H7 (cell line): Measurements from ENCODE around the gene P3H3. TPM values are rescaled to one million over a fixed set of nuclear protein-coding genes. Genes with fewer than 3 reads are reported as not detected.
"Not testable (repeated sequence)": the region's sequence is repeated elsewhere in the genome, so short reads cannot be mapped to it uniquely, and the experiment has no call there.

Source experiments
- DNase-seq: peaks from one replicate; pipeline ENCODE4 v3.0.0; 2012
- H3K27me3 ChIP-seq: 2 replicates; pipeline ENCODE4 v1.6.0; 2011; ENCODE audit warnings: mild to moderate bottlenecking, low read length; ENCODE audit not compliant: control insufficient read depth, insufficient read depth
- H3K36me3 ChIP-seq: replicated peaks from 2 replicates; pipeline ENCODE4 v1.5.1; 2011; ENCODE audit warnings: low read length; ENCODE audit not compliant: control insufficient read depth, insufficient read depth
- H3K4me3 ChIP-seq: 2 replicates; pipeline ENCODE4 v1.5.1; 2011; ENCODE audit warnings: low read depth, mild to moderate bottlenecking, control low read depth, low read length, moderate library complexity; ENCODE audit not compliant: insufficient read depth
- total RNA-seq: library from RNA; depleted of rRNA; stranded (reverse); fragments of >200 nt; shearing (Covaris generic); gene quantifications from 2 replicates; pipeline ENCODE4 v1.2.3, GENCODE V29; 2014; rRNA removed

P3H3 gene
- total RNA-seq, 1 experiment from 2014 or later = 38.0 TPM

DNA sequence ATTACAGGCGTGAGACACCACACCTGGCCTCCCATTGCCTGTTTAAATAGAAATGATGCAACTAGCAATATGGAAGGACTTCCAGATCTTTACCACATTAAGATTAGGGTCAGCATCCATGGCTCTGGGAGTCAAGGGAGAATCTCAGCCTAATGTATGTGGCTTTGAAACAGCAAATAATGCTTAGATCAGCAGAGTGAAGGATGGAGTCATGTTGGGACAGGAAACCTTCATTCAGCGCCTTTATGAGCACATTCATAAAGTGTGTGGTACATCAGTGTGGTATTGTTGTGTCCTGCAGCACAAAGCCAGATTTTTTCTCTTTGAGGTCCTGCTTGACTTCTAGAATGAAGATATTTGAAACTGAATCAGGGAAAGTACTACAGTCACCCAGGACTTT, 60.2 kb downstream of the P3H3 start:
- Histone ChIP-seq H3K4me3 (no peak overlapping the region), H3K27me3 (no peaks in the 10 kb centered on the region), H3K36me3 (no peaks in the 10 kb centered on the region; the same call in 1 of the 2 replicates)
- DNase-seq = no peak

DNA sequence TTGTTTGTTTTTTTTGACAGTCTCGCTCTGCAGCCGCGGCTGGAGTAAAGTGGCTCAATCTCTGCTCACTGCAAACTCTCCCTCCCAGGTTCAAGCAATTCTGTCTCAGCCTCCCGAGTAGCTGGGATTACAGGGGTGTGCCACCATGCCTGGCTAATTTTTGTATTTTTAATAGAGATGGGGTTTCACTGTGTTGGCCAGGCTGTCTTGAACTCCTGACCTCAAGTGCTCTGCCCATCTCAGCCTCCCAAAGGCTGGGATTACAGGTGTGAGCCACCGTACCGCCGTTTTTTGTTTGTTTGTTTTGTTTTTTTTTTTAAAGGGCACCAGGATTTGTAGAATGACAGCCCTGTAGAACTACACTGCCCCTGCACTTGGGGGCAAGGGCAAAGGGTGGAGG, 60.6 kb downstream of the P3H3 start:
- not testable (repeated sequence) for H3K36me3 ChIP-seq, H3K4me3 ChIP-seq, H3K27me3 ChIP-seq, DNase-seq

Other genes starting within 250 kb of the P3H3 start
- gene CHD4, start 221.0 kb upstream of the P3H3 start, total RNA-seq = 236 and 245 TPM in 2 replicates
- 0.04 TPM in 1 of 2 replicates, not detected in the other for gene LPAR5, start 192.4 kb upstream of the P3H3 start, total RNA-seq
- gene ACRBP, start 181.0 kb upstream of the P3H3 start, total RNA-seq = 0.80 and 3.6 TPM in 2 replicates
- 26.9 and 31.2 TPM in 2 replicates for gene ING4, start 165.3 kb upstream of the P3H3 start, total RNA-seq
- gene ZNF384, start 139.0 kb upstream of the P3H3 start, total RNA-seq = 34.4 and 40.3 TPM in 2 replicates
- 0.42 and 1.4 TPM in 2 replicates for gene PIANP, start 127.6 kb upstream of the P3H3 start, total RNA-seq
- 72.1 and 77.6 TPM in 2 replicates for gene COPS7A, start 104.4 kb upstream of the P3H3 start, total RNA-seq
- 293 and 322 TPM in 2 replicates for gene MLF2, start 75.3 kb upstream of the P3H3 start, total RNA-seq
- 237 and 270 TPM in 2 replicates for gene PTMS, start 62.0 kb upstream of the P3H3 start, total RNA-seq
- gene LAG3, start 55.9 kb upstream of the P3H3 start, total RNA-seq = 0.35 and 2.0 TPM in 2 replicates
- 0.66 and 0.81 TPM in 2 replicates for gene CD4, start 38.9 kb upstream of the P3H3 start, total RNA-seq
- gene GPR162, start 6.6 kb upstream of the P3H3 start, total RNA-seq = 5.4 and 7.0 TPM in 2 replicates
- gene GNB3, start 12.5 kb downstream of the P3H3 start, total RNA-seq = 1.5 and 5.5 TPM in 2 replicates
- 85.6 and 115 TPM in 2 replicates for gene CDCA3, start 22.9 kb downstream of the P3H3 start, total RNA-seq
- 103 and 112 TPM in 2 replicates for gene USP5, start 23.7 kb downstream of the P3H3 start, total RNA-seq
- gene TPI1, start 39.1 kb downstream of the P3H3 start, total RNA-seq = 1,353 and 1,607 TPM in 2 replicates
- gene SPSB2, start 44.9 kb downstream of the P3H3 start, total RNA-seq = 28.7 and 29.4 TPM in 2 replicates
- 4.6 and 5.7 TPM in 2 replicates for gene LRRC23, start 76.4 kb downstream of the P3H3 start, total RNA-seq
- 47.4 and 59.0 TPM in 2 replicates for gene ENO2, start 86.2 kb downstream of the P3H3 start, total RNA-seq
- gene ATN1, start 99.6 kb downstream of the P3H3 start, total RNA-seq = 11.4 and 13.4 TPM in 2 replicates
- gene RNU7-1, start 115.4 kb downstream of the P3H3 start, total RNA-seq = not detected in 2 replicates
- 136 and 153 TPM in 2 replicates for gene C12orf57, start 115.6 kb downstream of the P3H3 start, total RNA-seq
- gene PTPN6, start 122.9 kb downstream of the P3H3 start, total RNA-seq = 25.0 and 34.3 TPM in 2 replicates
- 482 and 560 TPM in 2 replicates for gene PHB2, start 142.3 kb downstream of the P3H3 start, total RNA-seq
- 56.6 and 59.5 TPM in 2 replicates for gene EMG1, start 142.5 kb downstream of the P3H3 start, total RNA-seq
- 14.4 and 16.9 TPM in 2 replicates for gene LPCAT3, start 190.1 kb downstream of the P3H3 start, total RNA-seq
- 4.4 and 4.8 TPM in 2 replicates for gene C1S, start 232.3 kb downstream of the P3H3 start, total RNA-seq